GM12878 (cell line): ENCODE data around the gene LHFPL3. TPM values are rescaled to one million over a fixed set of nuclear protein-coding genes. Genes with fewer than 3 reads are reported as not detected.

ENCODE experiments used
- DPF2 ChIP-seq: fragments of 450-650 bp; IDR thresholded peaks from 2 replicates; pipeline ENCODE4 v1.6.1; 2017; ENCODE audit warnings: mild to moderate bottlenecking
- E2F4 ChIP-seq: IDR thresholded peaks from 2 replicates; pipeline ENCODE4 v1.6.1; 2012; ENCODE audit warnings: low read depth, low read length, improper control_type of control experiment
- HDAC2 ChIP-seq: fragments of 200-600 bp; sonication (generic); IDR thresholded peaks from 2 replicates; pipeline ENCODE4 v1.6.1; 2017
- HDGF ChIP-seq: fragments of 450-650 bp; IDR thresholded peaks from 2 replicates; pipeline ENCODE4 v1.6.1; 2016; ENCODE audit warnings: antibody characterized with exemption
- MTA3 ChIP-seq: IDR thresholded peaks from 2 replicates; pipeline ENCODE4 v1.6.1; 2012; ENCODE audit warnings: low read length, inconsistent platforms, borderline replicate concordance
- NR2C1 ChIP-seq: fragments of 450-650 bp; IDR thresholded peaks from 2 replicates; pipeline ENCODE4 v1.6.1; 2017; ENCODE audit warnings: antibody characterized with exemption, mild to moderate bottlenecking, moderate library complexity
- POLR2A ChIP-seq: IDR thresholded peaks from 2 replicates; pipeline ENCODE4 v1.6.1; 2011; ENCODE audit warnings: low read depth, mild to moderate bottlenecking, low read length
- RELB ChIP-seq: fragments of 450-650 bp; IDR thresholded peaks from 2 replicates; pipeline ENCODE4 v1.6.1; 2017; ENCODE audit warnings: low read depth, mild to moderate bottlenecking, moderate library complexity
- SKIL ChIP-seq: fragments of 450-650 bp; IDR thresholded peaks from 2 replicates; pipeline ENCODE4 v1.6.1; 2017; ENCODE audit warnings: mild to moderate bottlenecking, low read depth, inconsistent platforms; ENCODE audit not compliant: poor library complexity, severe bottlenecking
- SMARCA5 ChIP-seq: fragments of 450-650 bp; IDR thresholded peaks from 2 replicates; pipeline ENCODE4 v1.6.1; 2017; ENCODE audit warnings: mild to moderate bottlenecking
- SPI1 ChIP-seq: IDR thresholded peaks from 2 replicates; pipeline ENCODE4 v1.6.1; 2011; ENCODE audit warnings: low read depth, mild to moderate bottlenecking, low read length, moderate library complexity, borderline replicate concordance; ENCODE audit not compliant: insufficient read depth
- SRF ChIP-seq, 2 experiments: IDR thresholded peaks; 2 replicates each; pipeline ENCODE4 v1.6.1; 2011; ENCODE audit warnings: low read depth in 2 of 2, low read length in 2 of 2, mild to moderate bottlenecking in 1 of 2, moderate library complexity in 1 of 2
- SUPT20H ChIP-seq: IDR thresholded peaks from 2 replicates; pipeline ENCODE4 v1.6.1; 2011; ENCODE audit warnings: low read depth, mild to moderate bottlenecking, low read length, moderate library complexity, borderline replicate concordance; ENCODE audit not compliant: control insufficient read depth
- TBL1XR1 ChIP-seq: IDR thresholded peaks from 2 replicates; pipeline ENCODE4 v1.6.1; 2012; ENCODE audit warnings: low read depth, low read length, improper control_type of control experiment
- TCF12 ChIP-seq: IDR thresholded peaks from 2 replicates; pipeline ENCODE4 v1.6.1; 2011; ENCODE audit warnings: low read depth, mild to moderate bottlenecking, low read length
- TCF3 ChIP-seq: IDR thresholded peaks from 2 replicates; pipeline ENCODE4 v1.6.1; 2012; ENCODE audit warnings: low read depth, mild to moderate bottlenecking, low read length, borderline replicate concordance; ENCODE audit not compliant: insufficient read depth
- ZNF384 ChIP-seq: IDR thresholded peaks from 2 replicates; pipeline ENCODE4 v1.6.1; 2012; ENCODE audit warnings: low read depth, mild to moderate bottlenecking, low read length, improper control_type of control experiment, borderline replicate concordance
- polyA plus RNA-seq, 11 experiments: library from polyadenylated mRNA; depleted of rRNA in 4 of 11; unstranded in 6 of 11; stranded (reverse) in 5 of 11; fragments of >200 nt; fragmentation: Nextera tagmentation in 4 of 11; fragmentation: Illumina TruSeq in 1 of 11; extraction: Ambion mirVana in 4 of 11; extraction: Trizol in 1 of 11; gene quantifications; 1 replicate in 1 of 11; 2 replicates in 10 of 11; pipeline versions ENCODE4 v1.2.1 to v1.2.3, GENCODE V29; 2011 to 2016; ENCODE audit warnings: inconsistent platforms in 2 of 11, missing spikeins in 2 of 11, low read depth in 1 of 11
- total RNA-seq, 4 experiments: library from RNA; depleted of rRNA in 3 of 4; stranded (reverse); fragments of >200 nt in 3 of 4; fragmentation: Illumina TruSeq in 1 of 4; extraction: Trizol in 1 of 4; gene quantifications; 2 replicates each; pipeline versions ENCODE4 v1.2.1 to v1.2.3, GENCODE V29; 2013 to 2021
- TF ChIP-seq, protein P1 (sequence below): fragments of 450-650 bp; IDR thresholded peaks from 2 replicates; pipeline ENCODE4 v1.6.1; 2017; ENCODE audit warnings: mild to moderate bottlenecking, moderate library complexity
- TF ChIP-seq, protein P2 (sequence below): fragments of 450-650 bp; IDR thresholded peaks from 2 replicates; pipeline ENCODE4 v1.6.1; 2018; ENCODE audit warnings: mild to moderate bottlenecking, low read depth, moderate library complexity; ENCODE audit not compliant: partially characterized antibody

Gene LHFPL3
- total and polyA plus RNA-seq, 10 of the 15 experiments (the other 5 are each of a cell fraction or from before 2014, with no cell fraction given), result 0.09 TPM; not detected in 9

GRCh38 chr7:104923010-104923421, 594.6 kb downstream of the LHFPL3 start (continued):
- TF ChIP-seq MTA3 (no peak), NR2C1 (no peak), POLR2A (no peak), HDAC2 (no peak), ZNF384 (no peak), SRF (IDR thresholded peaks at IDR 0.05; ENCODE audit: low read depth in 2 of 2, low read length in 2 of 2) (no peak), DPF2 (0 out of 2 replicates have a peak, but pooled peaks have one; percentile 32), SPI1 (no peak), SKIL (peak; percentile 78), TBL1XR1 (0 out of 2 replicates have a peak, but pooled peaks have one; percentile 59), RELB (peak; percentile 58), TCF12 (no peak), SMARCA5 (peak; percentile 84; the same call in 1 of the 2 replicates), TCF3 (no peak), E2F4 (no peak), SUPT20H (no peak), HDGF (0 out of 2 replicates have a peak, but pooled peaks have one; percentile 54)
- TF ChIP-seq, protein P1, sequence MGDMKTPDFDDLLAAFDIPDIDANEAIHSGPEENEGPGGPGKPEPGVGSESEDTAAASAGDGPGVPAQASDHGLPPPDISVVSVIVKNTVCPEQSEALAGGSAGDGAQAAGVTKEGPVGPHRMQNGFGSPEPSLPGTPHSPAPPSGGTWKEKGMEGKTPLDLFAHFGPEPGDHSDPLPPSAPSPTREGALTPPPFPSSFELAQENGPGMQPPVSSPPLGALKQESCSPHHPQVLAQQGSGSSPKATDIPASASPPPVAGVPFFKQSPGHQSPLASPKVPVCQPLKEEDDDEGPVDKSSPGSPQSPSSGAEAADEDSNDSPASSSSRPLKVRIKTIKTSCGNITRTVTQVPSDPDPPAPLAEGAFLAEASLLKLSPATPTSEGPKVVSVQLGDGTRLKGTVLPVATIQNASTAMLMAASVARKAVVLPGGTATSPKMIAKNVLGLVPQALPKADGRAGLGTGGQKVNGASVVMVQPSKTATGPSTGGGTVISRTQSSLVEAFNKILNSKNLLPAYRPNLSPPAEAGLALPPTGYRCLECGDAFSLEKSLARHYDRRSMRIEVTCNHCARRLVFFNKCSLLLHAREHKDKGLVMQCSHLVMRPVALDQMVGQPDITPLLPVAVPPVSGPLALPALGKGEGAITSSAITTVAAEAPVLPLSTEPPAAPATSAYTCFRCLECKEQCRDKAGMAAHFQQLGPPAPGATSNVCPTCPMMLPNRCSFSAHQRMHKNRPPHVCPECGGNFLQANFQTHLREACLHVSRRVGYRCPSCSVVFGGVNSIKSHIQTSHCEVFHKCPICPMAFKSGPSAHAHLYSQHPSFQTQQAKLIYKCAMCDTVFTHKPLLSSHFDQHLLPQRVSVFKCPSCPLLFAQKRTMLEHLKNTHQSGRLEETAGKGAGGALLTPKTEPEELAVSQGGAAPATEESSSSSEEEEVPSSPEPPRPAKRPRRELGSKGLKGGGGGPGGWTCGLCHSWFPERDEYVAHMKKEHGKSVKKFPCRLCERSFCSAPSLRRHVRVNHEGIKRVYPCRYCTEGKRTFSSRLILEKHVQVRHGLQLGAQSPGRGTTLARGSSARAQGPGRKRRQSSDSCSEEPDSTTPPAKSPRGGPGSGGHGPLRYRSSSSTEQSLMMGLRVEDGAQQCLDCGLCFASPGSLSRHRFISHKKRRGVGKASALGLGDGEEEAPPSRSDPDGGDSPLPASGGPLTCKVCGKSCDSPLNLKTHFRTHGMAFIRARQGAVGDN, result peak; percentile 35; the same call in 1 of the 2 replicates
- TF ChIP-seq, protein P2, sequence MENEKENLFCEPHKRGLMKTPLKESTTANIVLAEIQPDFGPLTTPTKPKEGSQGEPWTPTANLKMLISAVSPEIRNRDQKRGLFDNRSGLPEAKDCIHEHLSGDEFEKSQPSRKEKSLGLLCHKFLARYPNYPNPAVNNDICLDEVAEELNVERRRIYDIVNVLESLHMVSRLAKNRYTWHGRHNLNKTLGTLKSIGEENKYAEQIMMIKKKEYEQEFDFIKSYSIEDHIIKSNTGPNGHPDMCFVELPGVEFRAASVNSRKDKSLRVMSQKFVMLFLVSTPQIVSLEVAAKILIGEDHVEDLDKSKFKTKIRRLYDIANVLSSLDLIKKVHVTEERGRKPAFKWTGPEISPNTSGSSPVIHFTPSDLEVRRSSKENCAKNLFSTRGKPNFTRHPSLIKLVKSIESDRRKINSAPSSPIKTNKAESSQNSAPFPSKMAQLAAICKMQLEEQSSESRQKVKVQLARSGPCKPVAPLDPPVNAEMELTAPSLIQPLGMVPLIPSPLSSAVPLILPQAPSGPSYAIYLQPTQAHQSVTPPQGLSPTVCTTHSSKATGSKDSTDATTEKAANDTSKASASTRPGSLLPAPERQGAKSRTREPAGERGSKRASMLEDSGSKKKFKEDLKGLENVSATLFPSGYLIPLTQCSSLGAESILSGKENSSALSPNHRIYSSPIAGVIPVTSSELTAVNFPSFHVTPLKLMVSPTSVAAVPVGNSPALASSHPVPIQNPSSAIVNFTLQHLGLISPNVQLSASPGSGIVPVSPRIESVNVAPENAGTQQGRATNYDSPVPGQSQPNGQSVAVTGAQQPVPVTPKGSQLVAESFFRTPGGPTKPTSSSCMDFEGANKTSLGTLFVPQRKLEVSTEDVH, result no peak
